DND-41 (cell line): ENCODE results near the gene NECTIN1.

Experiments
- ATAC-seq: fragments of 200-7000 bp; cut with Tn5 transposase; 3 replicates; pipeline ENCODE4 v1.9.1; 2021; ENCODE audit warnings: low read depth; ENCODE audit not compliant: insufficient read depth
- DNase-seq: peaks from one replicate; pipeline ENCODE4 v3.0.0-alpha.2; 2020
- H2AFZ ChIP-seq: 2 replicates; pipeline ENCODE4 v1.6.0; 2012; ENCODE audit warnings: low read depth, low read length
- H3K27ac ChIP-seq: 2 replicates; pipeline ENCODE4 v1.5.1; 2012; ENCODE audit warnings: low read length, inconsistent platforms
- H3K27me3 ChIP-seq: fragments of 200-600 bp; sonication (generic); 2 replicates; pipeline ENCODE4 v1.6.0; 2012; ENCODE audit warnings: low read length, mild to moderate bottlenecking, inconsistent platforms; ENCODE audit not compliant: insufficient read depth, poor library complexity
- H3K36me3 ChIP-seq: 2 replicates; pipeline ENCODE4 v1.5.1; 2012; ENCODE audit warnings: low read length, inconsistent platforms; ENCODE audit not compliant: insufficient read depth
- H3K4me1 ChIP-seq: 2 replicates; pipeline ENCODE4 v1.5.1; 2012; ENCODE audit warnings: mild to moderate bottlenecking, low read length; ENCODE audit not compliant: insufficient read depth
- H3K4me2 ChIP-seq: 2 replicates; pipeline ENCODE4 v1.6.0; 2012; ENCODE audit warnings: mild to moderate bottlenecking, moderate library complexity, low read length, inconsistent platforms; ENCODE audit not compliant: insufficient read depth
- H3K4me3 ChIP-seq, 2 experiments: fragments of 200-600 bp in 1 of 2; shearing (Covaris generic) in 1 of 2; 2 replicates each; pipeline ENCODE4 v1.5.1; 2012 to 2016; ENCODE audit warnings: inconsistent platforms in 2 of 2, low read length in 2 of 2, mild to moderate bottlenecking in 2 of 2, low read depth in 1 of 2, moderate library complexity in 1 of 2
- H3K79me2 ChIP-seq: 2 replicates; pipeline ENCODE4 v1.6.0; 2012; ENCODE audit warnings: low read length, inconsistent platforms; ENCODE audit not compliant: insufficient read depth
- H3K9ac ChIP-seq: 2 replicates; pipeline ENCODE4 v1.6.0; 2012; ENCODE audit warnings: low read depth, mild to moderate bottlenecking, inconsistent platforms, low read length, moderate library complexity
- H3K9me3 ChIP-seq: 2 replicates; pipeline ENCODE4 v1.5.1; 2012; ENCODE audit warnings: low read length, moderate library complexity, mild to moderate bottlenecking, inconsistent platforms; ENCODE audit not compliant: insufficient read depth, severe bottlenecking
- H4K20me1 ChIP-seq: 2 replicates; pipeline ENCODE4 v1.6.0; 2012; ENCODE audit warnings: low read length; ENCODE audit not compliant: insufficient read depth
- CTCF ChIP-seq: IDR thresholded peaks from 2 replicates; pipeline ENCODE4 v1.5.1; 2012; ENCODE audit warnings: borderline replicate concordance, low read length, moderate library complexity, mild to moderate bottlenecking; ENCODE audit not compliant: poor library complexity, severe bottlenecking; ENCODE audit errors: extremely low read depth
- EZH2 ChIP-seq: IDR thresholded peaks from 3 replicates; pipeline ENCODE4 v1.6.1; 2012; ENCODE audit warnings: borderline replicate concordance, low read depth, mild to moderate bottlenecking, moderate library complexity, low read length, inconsistent platforms; ENCODE audit not compliant: severe bottlenecking

NECTIN1 gene

GRCh38 chr11:119717839-119718534 is 11.0 kb downstream of the NECTIN1 start:
- peaks cover 12% of the 10 kb centered on the region for H3K4me1 ChIP-seq
- H3K27ac ChIP-seq = no peak overlapping the region
- no peaks in the 10 kb centered on the region for H3K9me3 ChIP-seq
- TF ChIP-seq CTCF = no peak
- no peak for TF ChIP-seq EZH2
- ATAC-seq (no peak), DNase-seq (no peak)
- peaks cover 15% of the 10 kb centered on the region for H4K20me1 ChIP-seq
- no peak overlapping the region for H3K4me2 ChIP-seq
- no peaks in the 10 kb centered on the region for H3K36me3 ChIP-seq
- H3K4me3 ChIP-seq = no peak overlapping the region
- no peak overlapping the region for H3K9ac ChIP-seq
- no peaks in the 10 kb centered on the region for H3K79me2 ChIP-seq
- H3K27me3 ChIP-seq = no peaks in the 10 kb centered on the region
- no peak overlapping the region for H2AFZ ChIP-seq

GRCh38 chr11:119716582-119717498 is 12.2 kb downstream of the NECTIN1 start:
- H3K79me2 ChIP-seq = no peaks in the 10 kb centered on the region
- TF ChIP-seq EZH2 = no peak
- TF ChIP-seq CTCF = no peak

GRCh38 chr11:119714590-119714989 is 14.4 kb downstream of the NECTIN1 start:
- ATAC-seq = no peak
- H4K20me1 ChIP-seq = peaks cover 7% of the 10 kb centered on the region
- no peaks in the 10 kb centered on the region for H3K36me3 ChIP-seq
- no peak overlapping the region for H3K27ac ChIP-seq
- no peak overlapping the region for H2AFZ ChIP-seq
- H3K27me3 ChIP-seq = peaks cover 8% of the 10 kb centered on the region
- H3K4me3 ChIP-seq = no peak overlapping the region
- no peak overlapping the region for H3K4me2 ChIP-seq
- peaks cover 15% of the 10 kb centered on the region for H3K4me1 ChIP-seq
- H3K79me2 ChIP-seq = no peaks in the 10 kb centered on the region
- H3K9ac ChIP-seq = no peak overlapping the region
- no peak for DNase-seq
- no peaks in the 10 kb centered on the region for H3K9me3 ChIP-seq
- TF ChIP-seq EZH2 = no peak
- TF ChIP-seq CTCF = no peak

More at GRCh38 chr11:119716582-119717498, 12.2 kb downstream of the NECTIN1 start:
- Histone ChIP-seq H3K4me3 (no peak overlapping the region), H4K20me1 (peaks cover 10% of the 10 kb centered on the region), H3K27me3 (no peaks in the 10 kb centered on the region), H3K4me2 (no peak overlapping the region), H3K9me3 (no peaks in the 10 kb centered on the region), H3K36me3 (no peaks in the 10 kb centered on the region), H3K4me1 (peaks cover 15% of the 10 kb centered on the region), H3K9ac (no peak overlapping the region), H2AFZ (no peak overlapping the region), H3K27ac (no peak overlapping the region)
- ATAC-seq (no peak), DNase-seq (no peak)
